ENCODE data around the gene METTL24.

The METTL24 gene

GRCh38 chr6:110340392-110340965 lies 17.7 kb downstream of the METTL24 start:
- in situ Hi-C loops (cut with HindIII; ENCODE audit: low sequenced_read_pairs) = no loop called here

GRCh38 chr6:110338820-110339470 lies 19.2 kb downstream of the METTL24 start:
- in situ Hi-C loops (cut with HindIII; ENCODE audit: low sequenced_read_pairs) = no loop called here

DNA sequence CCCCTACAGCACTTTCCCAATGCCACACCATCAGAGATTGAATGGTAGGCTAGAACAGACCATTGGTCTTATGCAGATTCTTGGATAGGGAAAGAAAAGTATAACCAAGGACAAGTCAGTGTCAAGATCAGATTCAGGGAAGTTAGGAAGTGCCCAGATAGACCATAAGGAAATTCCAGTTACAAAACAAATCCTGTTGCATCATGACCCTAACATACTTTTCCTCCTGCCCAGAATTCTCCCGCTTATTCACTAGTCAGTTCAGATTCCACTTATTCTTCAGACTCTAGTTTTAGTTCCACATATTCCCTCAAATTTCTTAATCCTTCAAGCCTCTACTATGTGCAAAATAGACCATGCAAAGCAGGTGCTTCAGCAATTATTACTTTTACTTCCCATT lies 20.7 kb downstream of the METTL24 start:
- in situ Hi-C loops (cut with HindIII; ENCODE audit: low sequenced_read_pairs) = no loop called here

DNA sequence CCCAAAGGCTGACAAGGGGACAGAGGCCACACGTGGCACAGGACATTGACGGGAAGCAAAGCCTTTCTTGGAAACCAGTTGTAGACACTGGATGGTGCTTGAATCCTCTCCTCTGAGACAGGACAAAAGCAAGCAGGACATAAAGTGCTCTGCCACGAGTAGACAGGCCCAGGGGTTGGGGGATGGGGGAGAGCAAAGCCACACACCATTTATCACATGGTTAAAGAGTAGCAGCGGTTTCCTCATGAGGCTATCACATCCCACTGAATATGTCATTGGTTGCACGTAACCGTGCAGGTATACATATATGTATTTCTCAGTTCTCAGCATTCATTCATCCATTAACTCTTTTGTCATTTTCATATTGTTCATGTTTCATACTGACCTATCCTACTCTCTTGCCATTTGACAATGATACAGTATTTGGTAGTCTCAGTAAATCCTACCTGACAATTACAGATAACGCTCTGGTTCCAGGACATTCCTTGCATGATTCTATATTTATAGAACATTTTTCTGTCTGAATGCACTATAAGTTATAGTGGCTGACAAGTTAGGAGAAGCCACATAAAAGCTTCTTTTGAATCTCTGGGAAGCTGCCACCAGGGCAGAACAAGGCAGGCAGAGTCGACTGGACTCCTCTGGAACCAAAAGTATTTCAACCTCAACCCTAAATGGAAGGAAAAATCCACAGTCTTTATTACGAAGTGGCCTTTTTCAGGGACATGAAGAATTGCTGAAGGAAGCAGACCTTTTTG lies 23.5 kb downstream of the METTL24 start:
- in situ Hi-C loops (cut with HindIII; ENCODE audit: low sequenced_read_pairs) = no loop called here

DNA sequence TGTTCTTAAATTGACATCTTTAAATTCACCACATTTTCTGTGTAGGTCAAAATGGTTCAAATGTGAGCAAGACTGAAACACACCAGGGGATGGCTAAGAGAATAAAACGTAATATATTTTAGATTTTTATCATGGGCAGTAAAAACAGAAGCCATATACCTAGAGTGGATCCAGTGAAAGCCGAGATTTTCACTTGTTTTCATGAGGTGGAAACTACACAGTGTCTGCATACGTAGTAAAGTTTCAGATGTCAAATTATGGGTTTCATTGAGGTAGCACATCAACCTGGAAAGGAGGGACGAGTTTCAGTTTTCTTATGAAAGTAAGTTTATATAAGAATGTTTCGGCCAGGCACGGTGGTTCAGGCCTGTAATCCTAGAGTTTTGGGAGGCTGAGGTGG lies 25.9 kb downstream of the METTL24 start:
- in situ Hi-C loops (cut with HindIII; ENCODE audit: low sequenced_read_pairs) = no loop called here

GRCh38 chr6:110331816-110332215 lies 26.3 kb downstream of the METTL24 start:
- in situ Hi-C loops (cut with HindIII; ENCODE audit: low sequenced_read_pairs) = no loop called here

GRCh38 chr6:110331390-110331789 lies 26.8 kb downstream of the METTL24 start:
- in situ Hi-C loops (cut with HindIII; ENCODE audit: low sequenced_read_pairs) = no loop called here

- in situ Hi-C loops (cut with HindIII; ENCODE audit: low sequenced_read_pairs) = no loop called here
Measured at GRCh38 chr6:110329714-110330436, 28.3 kb downstream of the METTL24 start.

DNA sequence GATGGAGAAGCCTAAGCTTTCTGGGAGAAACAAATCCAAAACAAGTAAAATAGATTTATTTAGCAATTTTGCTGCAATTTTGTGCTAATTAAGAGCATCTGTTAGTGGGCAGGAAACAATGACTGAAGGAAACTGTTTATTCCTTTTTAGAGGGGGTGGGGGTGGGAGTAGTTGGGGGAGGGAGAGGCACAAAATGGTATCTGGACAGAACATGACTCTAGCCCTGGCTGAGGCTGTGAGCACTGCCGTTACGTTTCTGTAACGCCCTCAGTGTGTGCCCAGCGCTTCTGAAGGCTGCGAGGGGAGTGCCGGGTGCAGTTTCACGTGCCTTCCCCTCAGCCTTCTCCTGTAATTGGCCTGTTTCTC lies 28.8 kb downstream of the METTL24 start:
- in situ Hi-C loops (cut with HindIII; ENCODE audit: low sequenced_read_pairs) = no loop called here

DNA sequence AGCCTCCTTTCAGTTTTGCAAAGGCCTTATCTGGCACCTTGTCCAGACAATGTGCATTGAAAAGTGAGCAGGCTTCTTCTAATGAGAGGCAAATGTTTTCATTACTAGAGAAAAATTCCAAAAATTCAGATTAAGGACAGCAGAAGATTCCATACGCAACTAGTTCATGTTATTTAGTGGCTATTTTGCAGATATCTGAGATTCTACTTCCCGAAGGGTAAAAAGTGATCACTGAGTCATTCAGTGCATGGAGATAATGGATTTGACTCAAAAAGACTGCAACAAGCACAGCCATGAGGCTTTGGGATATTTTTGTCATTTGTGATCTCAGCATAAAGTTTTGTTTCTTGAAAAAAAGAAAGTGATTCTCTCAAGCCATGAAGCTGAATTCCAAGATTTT lies 29.9 kb downstream of the METTL24 start:
- in situ Hi-C loops (cut with HindIII; ENCODE audit: low sequenced_read_pairs) = no loop called here

- in situ Hi-C loops (cut with HindIII; ENCODE audit: low sequenced_read_pairs) = no loop called here
Measured at GRCh38 chr6:110327391-110327790, 30.8 kb downstream of the METTL24 start.

DNA sequence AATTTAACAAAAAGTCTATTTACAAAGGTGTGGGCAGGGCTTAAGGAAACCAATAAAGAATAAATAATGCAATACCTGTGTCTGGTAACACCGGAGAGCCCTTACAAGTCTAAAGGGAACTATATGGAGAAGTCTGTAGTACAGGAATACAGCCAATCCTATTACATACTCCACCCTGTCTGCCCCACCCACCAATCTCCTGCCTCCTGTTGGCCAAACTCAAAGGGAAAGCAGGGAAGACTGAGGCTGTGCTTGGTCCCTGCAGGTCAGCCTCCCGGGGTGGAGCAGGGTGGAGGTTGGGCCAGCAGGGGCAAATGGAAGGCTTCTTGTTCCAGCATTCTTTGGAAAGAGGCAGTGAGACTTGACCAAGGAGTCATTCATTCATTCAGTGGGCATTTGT lies 31.5 kb downstream of the METTL24 start:
- in situ Hi-C loops (cut with HindIII; ENCODE audit: low sequenced_read_pairs) = no loop called here

GRCh38 chr6:110326057-110326456 lies 32.1 kb downstream of the METTL24 start:
- in situ Hi-C loops (cut with HindIII; ENCODE audit: low sequenced_read_pairs) = no loop called here

- in situ Hi-C loops (cut with HindIII; ENCODE audit: low sequenced_read_pairs) = no loop called here
Measured at GRCh38 chr6:110325197-110325596, 33.0 kb downstream of the METTL24 start.

- in situ Hi-C loops (cut with HindIII; ENCODE audit: low sequenced_read_pairs) = no loop called here
Measured at GRCh38 chr6:110324548-110324947, 33.6 kb downstream of the METTL24 start.

GRCh38 chr6:110323258-110323657 lies 34.9 kb downstream of the METTL24 start:
- in situ Hi-C loops (cut with HindIII; ENCODE audit: low sequenced_read_pairs) = no loop called here

- in situ Hi-C loops (cut with HindIII; ENCODE audit: low sequenced_read_pairs) = no loop called here
Measured at GRCh38 chr6:110322874-110323242, 35.3 kb downstream of the METTL24 start.

GRCh38 chr6:110322151-110322873 lies 35.8 kb downstream of the METTL24 start:
- in situ Hi-C loops (cut with HindIII; ENCODE audit: low sequenced_read_pairs) = no loop called here

DNA sequence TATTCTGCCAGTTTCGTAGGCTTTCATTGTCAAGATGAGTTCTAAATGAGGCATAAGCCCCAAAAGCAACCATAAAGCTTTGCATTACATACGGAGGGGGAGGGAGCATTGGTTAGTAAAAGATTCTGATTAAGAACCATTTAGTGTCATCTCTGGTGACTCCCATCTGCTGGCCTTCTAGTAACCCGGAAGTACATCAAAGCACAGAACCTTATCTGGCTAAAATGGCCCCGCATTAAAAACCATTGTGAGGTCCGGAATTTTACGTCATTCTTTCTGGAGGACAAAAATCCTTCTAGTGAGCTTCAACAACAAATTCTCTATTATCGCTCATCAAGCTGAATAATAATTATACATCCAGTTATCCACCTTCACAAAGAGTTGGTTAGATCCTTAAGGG lies 37.8 kb downstream of the METTL24 start:
- in situ Hi-C loops (cut with HindIII; ENCODE audit: low sequenced_read_pairs) = no loop called here

DNA sequence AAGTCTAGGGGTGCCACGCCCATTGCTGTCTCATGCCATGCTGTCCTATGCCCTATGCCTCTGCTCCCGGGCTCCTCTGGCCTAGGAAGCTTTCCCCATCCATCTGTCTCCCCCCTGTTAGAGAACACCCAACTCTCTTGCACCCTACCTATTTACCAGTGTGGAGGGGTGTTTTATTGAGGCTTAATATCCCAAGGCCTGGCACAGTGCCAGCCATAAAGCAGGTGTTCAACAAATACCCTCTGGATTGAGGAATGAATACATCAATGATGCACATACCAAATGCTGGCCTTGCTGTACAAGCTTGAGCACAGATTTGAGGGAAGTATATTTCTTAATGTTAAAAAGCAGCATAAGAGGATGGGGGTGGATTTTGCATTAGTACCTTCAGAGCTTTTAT lies 38.3 kb downstream of the METTL24 start:
- in situ Hi-C loops (cut with HindIII; ENCODE audit: low sequenced_read_pairs) = no loop called here

DNA sequence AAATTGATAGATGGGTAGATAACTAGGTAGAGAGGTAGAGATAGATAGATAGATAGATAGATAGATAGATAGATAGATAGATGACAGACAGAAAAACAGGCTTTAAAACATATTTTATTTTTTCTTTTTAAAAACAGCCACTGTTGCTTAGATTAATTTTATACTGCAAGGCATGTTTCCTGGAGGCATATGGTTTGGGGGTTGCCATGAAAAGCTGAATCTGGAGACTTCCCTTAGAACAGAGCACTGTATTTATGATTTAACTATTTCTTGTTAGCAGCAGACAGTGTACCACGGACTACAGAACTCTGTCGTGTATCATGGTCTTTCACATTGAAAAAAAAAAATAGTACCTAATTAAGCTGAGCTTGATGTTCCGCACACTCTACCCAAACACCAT lies 38.8 kb downstream of the METTL24 start:
- in situ Hi-C loops (cut with HindIII; ENCODE audit: low sequenced_read_pairs) = no loop called here

All from endothelial cell of hepatic sinusoid (primary cell).